H7 (cell line): ENCODE data around the gene ARHGAP45. TPM values are rescaled to one million over a fixed set of nuclear protein-coding genes. Genes with fewer than 3 reads are reported as not detected.

Experiments used
- DNase-seq: peaks from one replicate; pipeline ENCODE4 v3.0.0; 2012
- H3K27me3 ChIP-seq: 2 replicates; pipeline ENCODE4 v1.6.0; 2011; ENCODE audit warnings: mild to moderate bottlenecking, low read length; ENCODE audit not compliant: control insufficient read depth, insufficient read depth
- H3K36me3 ChIP-seq: replicated peaks from 2 replicates; pipeline ENCODE4 v1.5.1; 2011; ENCODE audit warnings: low read length; ENCODE audit not compliant: control insufficient read depth, insufficient read depth
- H3K4me3 ChIP-seq: 2 replicates; pipeline ENCODE4 v1.5.1; 2011; ENCODE audit warnings: low read depth, mild to moderate bottlenecking, control low read depth, low read length, moderate library complexity; ENCODE audit not compliant: insufficient read depth
- total RNA-seq: library from RNA; depleted of rRNA; stranded (reverse); fragments of >200 nt; shearing (Covaris generic); gene quantifications from 2 replicates; pipeline ENCODE4 v1.2.3, GENCODE V29; 2014

Gene ARHGAP45
- total RNA-seq, 1 experiment from 2014 or later: 46.0 TPM

GRCh38 chr19:1103708-1104310 lies 36.8 kb downstream of the ARHGAP45 start, which contains the start of gene GPX4:
Gene GPX4 (plus strand): TSS chr19:1103994. CDS start chr19:1104044, 50 bp downstream.
- Histone ChIP-seq H3K27me3 (no peaks in the 10 kb centered on the region), H3K4me3 (peak within 1 kb of the TSS; percentile 85), H3K36me3 (peaks cover 7% of the 10 kb centered on the region)
- DNase-seq: peak; percentile 100

DNA sequence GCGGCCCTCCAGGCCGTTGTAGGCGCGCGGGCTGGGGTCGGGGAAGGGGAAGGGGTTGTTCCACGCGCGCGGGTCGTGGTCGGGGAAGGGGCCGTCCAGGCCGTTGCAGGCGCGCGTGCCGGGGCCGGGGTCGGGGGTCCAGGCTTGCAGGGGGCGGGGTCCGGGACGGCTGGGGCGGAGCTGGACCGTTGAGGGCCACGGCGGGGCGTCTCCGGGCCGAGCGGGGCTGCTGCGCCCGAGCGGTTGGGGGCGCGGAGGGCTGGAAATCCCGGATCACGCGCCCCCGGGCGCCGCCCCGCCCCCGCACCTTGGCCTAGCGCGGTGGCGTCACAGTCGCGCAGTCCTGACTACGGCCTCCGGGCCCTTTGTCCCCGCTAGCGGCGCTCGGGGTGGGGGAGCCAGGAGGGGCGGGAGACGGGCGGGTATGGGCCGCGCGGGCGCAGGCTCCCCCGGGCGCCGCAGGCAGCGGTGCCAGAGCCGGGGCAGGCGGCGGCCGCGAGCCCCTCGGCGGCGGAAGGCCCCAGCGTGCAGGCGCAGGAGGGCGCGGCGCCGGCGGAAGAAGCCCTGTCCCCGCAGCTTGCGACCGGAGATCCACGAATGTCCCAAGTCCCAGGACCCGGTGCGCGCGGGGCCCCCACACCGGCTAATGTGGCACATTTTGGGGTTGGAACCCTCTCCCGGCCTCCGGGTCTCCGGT lies 37.5 kb downstream of the ARHGAP45 start:
- H3K4me3 ChIP-seq: peak overlapping the region; percentile 85
- peaks cover 7% of the 10 kb centered on the region for H3K36me3 ChIP-seq
- peak; percentile 98 for DNase-seq
- no peaks in the 10 kb centered on the region for H3K27me3 ChIP-seq

DNA sequence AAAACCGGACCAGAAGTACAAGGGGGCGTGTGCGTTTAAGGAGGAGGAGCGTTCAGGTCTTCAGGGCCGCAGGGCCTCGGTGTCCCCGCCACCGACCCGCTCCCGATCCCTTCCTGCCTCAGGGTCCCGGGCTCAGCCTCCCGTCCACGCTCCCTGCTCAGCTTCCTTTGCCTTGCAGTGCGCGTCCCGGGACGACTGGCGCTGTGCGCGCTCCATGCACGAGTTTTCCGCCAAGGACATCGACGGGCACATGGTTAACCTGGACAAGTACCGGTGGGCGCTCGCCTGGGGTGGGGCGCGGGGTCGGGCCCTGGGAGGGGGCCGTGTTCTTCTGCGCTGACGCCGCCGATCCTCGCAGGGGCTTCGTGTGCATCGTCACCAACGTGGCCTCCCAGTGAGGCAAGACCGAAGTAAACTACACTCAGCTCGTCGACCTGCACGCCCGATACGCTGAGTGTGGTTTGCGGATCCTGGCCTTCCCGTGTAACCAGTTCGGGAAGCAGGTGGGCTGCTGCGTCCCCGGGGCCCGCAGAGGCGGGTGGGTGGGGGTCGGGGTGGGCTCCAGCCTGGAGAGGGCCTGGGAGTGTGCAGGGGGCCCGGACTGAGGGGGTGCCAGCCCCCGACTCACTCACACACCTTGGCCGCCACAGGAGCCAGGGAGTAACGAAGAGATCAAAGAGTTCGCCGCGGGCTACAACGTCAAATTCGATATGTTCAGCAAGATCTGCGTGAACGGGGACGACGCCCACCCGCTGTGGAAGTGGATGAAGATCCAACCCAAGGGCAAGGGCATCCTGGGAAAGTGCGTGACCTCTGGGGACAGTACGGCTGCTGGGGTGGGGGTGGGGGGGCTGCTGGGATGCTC lies 38.3 kb downstream of the ARHGAP45 start:
- no peaks in the 10 kb centered on the region for H3K27me3 ChIP-seq
- H3K36me3 ChIP-seq: peaks cover 7% of the 10 kb centered on the region
- DNase-seq: peak; percentile 91
- H3K4me3 ChIP-seq: peak overlapping the region; percentile 85

DNA sequence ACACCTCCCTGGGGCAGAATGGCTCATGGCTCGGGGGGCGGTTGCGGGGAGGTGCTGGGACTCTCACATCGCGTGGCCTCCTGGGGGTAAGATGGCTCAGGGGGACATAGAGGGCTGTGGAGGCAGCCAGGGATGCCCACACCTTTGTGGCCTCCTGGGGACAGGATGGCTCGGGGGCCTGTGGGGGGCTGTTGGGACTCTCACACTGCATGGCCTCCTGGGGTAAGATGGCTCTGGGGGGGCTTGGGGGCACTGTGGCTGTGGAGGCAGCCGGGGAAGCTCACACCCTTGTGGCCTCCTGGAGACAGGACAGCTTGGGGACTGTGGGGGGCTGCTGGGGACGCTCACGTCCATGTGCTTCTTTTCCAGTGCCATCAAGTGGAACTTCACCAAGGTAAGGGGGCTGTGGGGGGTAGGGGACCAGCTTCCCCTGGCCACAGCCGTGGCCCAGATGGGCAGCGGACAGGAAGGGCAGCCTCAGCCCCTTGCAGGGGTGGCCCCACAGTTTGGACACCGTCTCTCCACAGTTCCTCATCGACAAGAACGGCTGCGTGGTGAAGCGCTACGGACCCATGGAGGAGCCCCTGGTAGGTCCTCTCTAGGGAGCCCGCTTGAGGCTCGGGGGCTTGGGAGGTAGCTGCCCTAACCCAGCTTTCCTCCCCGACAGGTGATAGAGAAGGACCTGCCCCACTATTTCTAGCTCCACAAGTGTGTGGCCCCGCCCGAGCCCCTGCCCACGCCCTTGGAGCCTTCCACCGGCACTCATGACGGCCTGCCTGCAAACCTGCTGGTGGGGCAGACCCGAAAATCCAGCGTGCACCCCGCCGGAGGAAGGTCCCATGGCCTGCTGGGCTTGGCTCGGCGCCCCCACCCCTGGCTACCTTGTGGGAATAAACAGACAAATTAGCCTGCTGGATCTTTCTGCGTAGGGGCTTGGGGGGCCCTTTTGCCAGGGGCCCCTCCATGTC lies 39.2 kb downstream of the ARHGAP45 start:
- no peak overlapping the region for H3K4me3 ChIP-seq
- DNase-seq: no peak
- peaks cover 7% of the 10 kb centered on the region for H3K36me3 ChIP-seq
- no peaks in the 10 kb centered on the region for H3K27me3 ChIP-seq

DNA sequence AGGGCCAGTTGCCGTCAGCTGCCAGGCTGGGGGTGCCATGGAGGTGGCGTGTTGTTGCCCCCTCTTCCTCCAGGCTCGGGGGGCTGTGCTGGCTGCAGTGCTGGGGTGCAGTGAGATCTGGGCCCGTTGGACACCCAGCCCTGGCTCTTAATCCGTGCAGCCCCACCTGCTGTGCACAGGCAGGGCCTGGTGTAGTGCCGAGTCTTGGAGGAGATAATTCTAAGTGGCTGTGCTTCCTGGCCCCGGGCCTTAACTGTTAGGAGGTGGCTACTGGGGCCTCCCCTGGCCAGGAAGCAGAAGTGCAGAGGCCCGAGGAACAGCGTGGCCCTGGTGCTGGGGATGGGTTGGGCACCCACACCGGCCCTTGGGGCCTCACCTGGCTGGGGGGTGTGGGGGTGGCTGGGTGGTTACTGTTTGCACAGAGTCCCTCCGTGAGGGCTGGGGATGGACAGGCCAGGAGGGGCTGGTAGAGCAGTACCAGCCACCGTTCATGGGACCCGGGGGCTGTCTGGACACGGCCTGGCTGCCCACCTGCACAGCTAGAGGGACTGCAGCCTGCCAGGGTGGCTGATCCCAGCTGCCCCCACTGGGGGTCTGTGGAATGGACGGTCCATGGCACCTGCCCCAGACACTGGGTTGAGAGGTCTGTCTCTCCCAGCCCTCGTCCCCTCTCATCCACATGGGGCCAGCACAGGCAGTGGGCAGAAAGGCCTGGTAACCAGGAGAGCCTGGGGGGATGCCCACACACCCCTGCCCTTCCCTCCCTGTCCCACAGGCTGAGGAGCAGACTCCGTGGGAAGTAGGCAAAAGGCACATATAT lies 40.1 kb downstream of the ARHGAP45 start:
- DNase-seq: no peak
- Histone ChIP-seq H3K36me3 (peaks cover 7% of the 10 kb centered on the region), H3K27me3 (no peaks in the 10 kb centered on the region), H3K4me3 (no peak overlapping the region)

GRCh38 chr19:1107661-1108261 lies 40.8 kb downstream of the ARHGAP45 start:
- Histone ChIP-seq H3K36me3 (peaks cover 7% of the 10 kb centered on the region), H3K4me3 (no peak overlapping the region), H3K27me3 (no peaks in the 10 kb centered on the region)
- no peak for DNase-seq

- DNase-seq: no peak
- Histone ChIP-seq H3K4me3 (no peak overlapping the region), H3K36me3 (peaks cover 7% of the 10 kb centered on the region), H3K27me3 (no peaks in the 10 kb centered on the region)
Measured at GRCh38 chr19:1108291-1109031, 41.5 kb downstream of the ARHGAP45 start.

DNA sequence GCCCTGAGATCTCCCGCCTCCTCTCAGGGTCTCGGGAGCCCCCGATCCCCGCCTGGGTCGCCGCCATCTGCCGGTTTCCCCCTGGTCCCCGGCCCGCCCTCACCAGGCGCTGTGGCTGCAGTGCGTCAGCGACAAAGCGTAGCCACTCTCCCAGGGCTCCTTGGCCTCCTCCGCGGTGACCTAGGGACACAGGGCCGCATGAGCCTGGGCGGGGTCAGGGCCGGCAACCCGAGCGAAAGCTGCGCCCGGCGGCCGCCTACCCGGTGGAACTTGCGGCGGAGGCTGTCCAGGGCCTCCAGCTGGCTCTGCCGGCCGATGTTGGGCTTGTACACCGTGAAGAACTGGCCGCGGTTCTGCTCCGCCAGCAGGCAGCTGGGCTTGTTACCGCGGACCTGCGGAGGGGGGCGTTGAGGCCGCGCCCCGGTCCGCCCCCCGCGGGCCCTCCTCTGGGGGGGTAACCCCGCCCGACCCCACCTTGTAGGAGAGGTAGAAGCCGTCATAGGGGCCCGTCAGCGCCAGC lies 42.1 kb downstream of the ARHGAP45 start:
- H3K27me3 ChIP-seq: no peaks in the 10 kb centered on the region
- peaks cover 7% of the 10 kb centered on the region for H3K36me3 ChIP-seq
- H3K4me3 ChIP-seq: no peak overlapping the region
- no peak for DNase-seq

DNA sequence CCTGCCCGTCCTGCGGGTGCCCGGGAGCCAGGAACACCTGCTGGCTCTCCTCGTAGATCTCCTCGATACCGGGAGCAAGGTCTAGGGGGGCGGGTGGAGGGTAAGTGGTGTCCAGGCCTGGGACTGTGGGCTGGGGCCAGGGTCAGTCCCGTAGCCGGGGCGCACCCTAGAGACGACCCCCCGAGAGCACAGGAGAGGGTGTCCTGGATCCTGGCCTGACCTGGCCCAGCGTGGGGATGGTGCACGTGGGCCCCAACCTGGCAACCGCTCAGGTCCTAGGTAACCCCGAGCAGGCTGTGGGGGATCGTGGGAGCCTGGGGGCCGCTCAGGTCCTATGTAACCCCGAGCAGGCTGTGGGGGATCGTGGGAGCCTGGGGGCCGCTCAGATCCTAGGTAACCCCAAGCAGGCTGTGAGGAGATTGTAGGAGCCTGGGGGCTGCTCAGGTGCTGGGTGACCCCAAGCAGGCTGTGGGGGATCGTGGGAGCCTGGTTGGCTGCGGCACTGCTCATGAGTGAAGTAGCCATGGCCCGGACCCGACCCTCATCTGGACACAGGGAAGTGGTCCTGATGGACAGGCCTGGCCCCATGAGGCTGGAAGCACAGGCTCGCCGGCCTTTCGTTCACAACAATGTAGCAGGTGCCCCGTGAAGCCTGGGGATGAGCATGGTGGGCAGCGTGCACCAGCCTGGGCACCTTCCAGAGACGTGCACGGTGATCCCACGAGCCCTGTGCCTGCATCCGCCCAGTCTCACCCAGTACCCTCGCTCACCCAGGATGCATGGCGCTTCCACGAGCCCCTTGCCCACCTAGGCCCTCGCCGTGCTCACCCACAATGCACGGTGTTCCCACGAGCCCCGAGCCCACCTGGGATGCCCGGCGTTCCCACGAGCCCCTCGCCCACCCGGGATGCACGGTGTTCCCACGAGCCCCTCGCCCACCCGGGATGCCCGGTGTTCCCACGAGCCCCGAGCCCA lies 43.0 kb downstream of the ARHGAP45 start:
- no peak overlapping the region for H3K4me3 ChIP-seq
- H3K27me3 ChIP-seq: no peaks in the 10 kb centered on the region
- H3K36me3 ChIP-seq: peaks cover 7% of the 10 kb centered on the region
- DNase-seq: no peak

DNA sequence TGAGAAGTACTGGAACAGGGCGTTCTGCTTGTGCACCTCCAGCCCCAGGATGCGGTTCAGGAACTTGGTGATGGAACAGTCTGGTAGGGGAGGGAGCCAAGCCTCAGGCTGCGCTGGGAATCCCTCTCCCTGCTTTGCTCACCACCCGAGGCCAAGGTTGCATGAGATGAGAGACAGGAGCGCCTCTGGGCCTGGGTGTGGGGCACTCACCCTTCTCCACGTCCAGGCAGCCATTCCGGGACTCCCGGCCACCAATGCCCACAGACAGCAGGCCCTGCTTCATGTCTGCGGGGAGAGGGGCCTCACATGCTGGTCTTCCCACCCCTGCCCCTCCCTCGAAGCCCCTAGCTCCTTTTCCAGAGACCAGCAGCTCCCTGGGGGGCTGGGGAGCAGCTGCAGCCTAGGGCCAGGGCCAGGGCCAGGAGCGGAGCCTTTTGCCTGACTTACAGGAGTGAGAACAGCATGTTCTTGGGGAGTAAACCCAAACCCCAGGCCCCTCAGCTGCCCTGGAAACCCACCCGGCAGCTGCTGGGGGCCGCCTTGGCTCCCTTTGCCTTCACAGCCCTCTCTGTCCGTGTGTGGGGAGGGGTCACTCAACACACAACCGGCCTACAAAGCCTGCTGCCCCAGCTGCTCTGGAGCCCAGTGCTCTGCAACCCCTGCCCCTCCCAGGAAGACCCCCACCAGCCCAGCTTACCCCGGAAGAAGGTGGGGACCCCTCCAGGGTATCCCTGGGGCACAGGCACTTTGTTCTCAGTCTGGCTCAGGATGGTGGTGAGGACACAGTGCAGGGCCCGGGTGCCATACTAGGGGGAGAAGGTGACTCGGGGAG lies 44.1 kb downstream of the ARHGAP45 start:
- DNase-seq: no peak
- Histone ChIP-seq H3K36me3 (peaks cover 4% of the 10 kb centered on the region), H3K4me3 (no peak overlapping the region), H3K27me3 (no peaks in the 10 kb centered on the region)
